GM18858 (cell line): ENCODE measurements around the gene RAPGEF2.
A peak's percentile ranks its signal among the peaks of the same experiment; 100 is the strongest.
"Not testable (repeated sequence)": the region's sequence is repeated elsewhere in the genome, so short reads cannot be mapped to it uniquely, and the experiment has no call there.

Experiments used
- ATAC-seq: cut with Tn5 transposase; IDR thresholded peaks from one replicate; pipeline ENCODE4 v1.9.1; 2021; ENCODE audit not compliant: unreplicated experiment

Gene RAPGEF2

GRCh38 chr4:159102622-159103383, at the start of gene RAPGEF2:
Gene RAPGEF2 (plus strand): TSS chr4:159103079. CDS start chr4:159104163, 1,084 bp downstream.
- peak; percentile 71 for ATAC-seq

DNA sequence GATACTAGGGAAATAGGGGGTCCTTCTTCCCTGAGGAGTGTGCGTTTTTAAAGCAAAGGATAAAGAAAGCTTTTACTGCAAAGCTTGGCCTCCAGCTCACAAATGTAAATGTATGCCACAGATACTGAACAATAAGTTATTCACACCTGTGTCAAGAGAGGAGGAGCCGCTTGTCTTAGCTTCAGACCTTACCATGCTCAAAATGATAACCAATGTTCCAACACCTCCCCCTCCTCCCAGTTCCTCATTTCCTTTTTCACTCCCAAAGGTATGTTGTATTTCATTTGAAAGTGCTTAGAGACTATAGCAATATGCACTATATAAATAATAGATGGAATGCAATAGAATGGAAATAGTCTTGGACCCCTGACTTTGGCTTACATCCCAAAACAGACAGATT, 47.0 kb upstream of the RAPGEF2 start:
- ATAC-seq, result no peak

GRCh38 chr4:159060161-159060560, 42.7 kb upstream of the RAPGEF2 start:
- ATAC-seq, result no peak

GRCh38 chr4:159062381-159062780, 40.5 kb upstream of the RAPGEF2 start:
- ATAC-seq, result no peak

DNA sequence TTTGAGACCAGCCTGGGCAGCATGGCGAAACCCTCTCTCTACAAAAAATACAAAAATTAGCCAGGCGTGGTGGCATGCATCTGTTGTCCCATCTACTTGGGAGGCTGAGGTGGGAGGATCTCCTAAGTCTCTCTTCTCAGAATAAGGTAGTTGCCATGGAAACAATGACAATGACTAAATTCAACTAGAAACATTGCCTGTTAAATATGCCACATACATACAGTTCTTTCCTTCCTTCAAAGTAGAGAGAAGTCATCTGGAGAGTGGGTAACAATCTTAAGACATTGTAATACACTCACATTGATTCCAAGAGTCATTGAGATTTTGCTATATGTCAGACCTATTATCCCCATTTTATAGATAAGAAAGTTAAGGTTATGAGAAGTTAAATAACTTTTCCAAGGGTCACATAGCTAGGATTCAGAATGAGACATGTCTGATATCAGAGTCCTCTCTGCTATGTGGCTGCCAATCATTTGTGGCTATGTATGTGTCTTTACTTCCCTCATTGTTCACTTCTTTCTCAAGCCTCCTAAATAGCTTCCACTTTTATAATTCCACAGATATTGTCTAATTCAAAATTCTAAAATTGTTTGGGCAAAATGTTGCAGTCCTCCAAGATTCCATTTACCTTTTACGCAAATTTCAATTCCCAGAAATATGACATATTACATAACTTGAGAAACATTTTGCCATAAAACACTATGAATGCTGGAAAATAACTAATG, 37.2 kb upstream of the RAPGEF2 start:
- no peak for ATAC-seq

DNA sequence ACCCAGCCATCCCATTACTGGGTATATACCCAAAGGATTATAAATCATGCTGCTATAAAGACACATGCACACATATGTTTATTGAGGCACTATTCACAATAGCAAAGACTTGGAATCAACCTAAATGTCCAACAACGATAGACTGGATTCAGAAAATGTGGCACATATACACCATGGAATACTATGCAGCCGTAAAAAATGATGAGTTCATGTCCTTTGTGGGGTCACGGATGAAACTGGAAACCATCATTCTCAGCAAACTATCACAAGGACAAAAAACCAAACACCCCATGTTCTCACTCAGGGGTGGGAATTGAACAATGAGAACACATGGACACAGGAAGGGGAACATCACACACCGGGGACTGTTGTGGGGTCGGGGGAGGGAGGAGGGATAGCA, 34.7 kb upstream of the RAPGEF2 start:
- ATAC-seq, result not testable (repeated sequence)

DNA sequence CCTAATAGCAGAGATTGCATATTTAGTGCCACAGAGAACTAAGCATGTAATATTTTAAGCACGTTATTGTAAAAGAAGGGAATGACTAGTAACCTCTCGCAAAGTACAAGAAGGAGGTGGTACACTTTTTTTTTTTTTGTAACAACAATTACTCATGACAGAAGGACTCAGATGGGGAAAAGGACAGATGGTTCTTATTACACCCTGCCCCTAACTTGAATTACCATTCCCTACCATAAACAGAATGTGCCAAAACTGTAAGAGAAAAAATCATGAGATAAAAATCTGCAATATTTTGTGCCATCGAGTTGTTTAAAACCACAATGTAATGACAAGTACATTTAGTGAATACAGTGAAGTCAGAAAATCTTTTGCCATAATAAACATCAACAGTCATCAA, 33.0 kb upstream of the RAPGEF2 start:
- ATAC-seq, result no peak

DNA sequence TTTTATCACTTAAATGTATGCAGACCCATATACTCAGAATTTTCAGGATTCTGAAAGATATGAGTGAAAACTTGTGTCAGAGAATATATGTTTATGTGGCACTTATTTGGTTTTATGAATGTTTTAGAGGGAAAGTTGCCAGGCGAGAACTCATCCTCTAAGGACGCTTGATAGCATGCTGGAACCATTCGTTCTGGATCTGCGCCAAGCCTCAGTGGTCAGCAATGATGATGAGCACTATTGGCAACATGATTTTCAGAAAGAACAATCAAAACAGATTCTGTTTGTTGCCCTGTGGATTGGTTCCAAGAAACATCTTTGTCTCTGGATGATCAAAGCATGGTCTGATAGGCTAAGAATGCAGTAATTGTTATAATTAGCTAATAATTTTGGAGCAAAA, 32.1 kb upstream of the RAPGEF2 start:
- ATAC-seq, result no peak

DNA sequence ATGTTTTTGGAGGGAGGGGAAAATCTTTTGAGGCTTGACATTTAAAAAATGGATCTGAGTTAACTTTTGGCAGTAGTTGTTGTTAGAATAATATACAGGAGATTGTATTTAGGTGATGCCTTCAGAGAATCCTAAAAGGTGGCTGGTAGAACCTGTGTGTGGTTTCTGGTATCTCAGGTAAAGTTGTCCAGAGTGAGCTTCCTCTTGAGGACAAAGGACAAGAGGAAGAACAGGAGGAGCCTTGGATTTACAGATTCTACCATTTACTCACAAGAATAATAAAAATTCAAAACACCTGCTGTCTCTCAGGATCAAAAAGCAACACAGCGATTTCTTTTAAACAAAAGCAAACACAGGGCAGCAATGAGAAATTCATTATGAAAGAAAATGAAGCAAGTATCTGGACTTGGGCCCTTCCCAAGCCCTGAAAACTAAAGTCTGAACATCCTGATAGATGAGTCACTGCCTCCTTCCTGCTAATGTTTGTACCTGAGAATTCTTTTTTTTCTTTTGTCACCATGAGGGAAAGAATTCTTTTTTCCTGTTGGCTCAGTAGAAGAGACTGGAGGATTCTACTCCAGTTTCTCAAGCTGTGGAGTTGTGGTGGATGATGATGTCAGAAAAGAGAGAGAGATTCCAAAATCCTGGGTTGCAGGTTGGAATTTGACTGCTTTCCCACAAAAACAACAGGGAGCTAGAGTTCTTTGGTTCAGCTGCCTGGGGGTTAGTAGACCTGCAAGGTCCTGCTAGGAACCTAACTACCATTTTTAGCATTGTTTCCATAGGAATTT, 31.5 kb upstream of the RAPGEF2 start:
- no peak for ATAC-seq

DNA sequence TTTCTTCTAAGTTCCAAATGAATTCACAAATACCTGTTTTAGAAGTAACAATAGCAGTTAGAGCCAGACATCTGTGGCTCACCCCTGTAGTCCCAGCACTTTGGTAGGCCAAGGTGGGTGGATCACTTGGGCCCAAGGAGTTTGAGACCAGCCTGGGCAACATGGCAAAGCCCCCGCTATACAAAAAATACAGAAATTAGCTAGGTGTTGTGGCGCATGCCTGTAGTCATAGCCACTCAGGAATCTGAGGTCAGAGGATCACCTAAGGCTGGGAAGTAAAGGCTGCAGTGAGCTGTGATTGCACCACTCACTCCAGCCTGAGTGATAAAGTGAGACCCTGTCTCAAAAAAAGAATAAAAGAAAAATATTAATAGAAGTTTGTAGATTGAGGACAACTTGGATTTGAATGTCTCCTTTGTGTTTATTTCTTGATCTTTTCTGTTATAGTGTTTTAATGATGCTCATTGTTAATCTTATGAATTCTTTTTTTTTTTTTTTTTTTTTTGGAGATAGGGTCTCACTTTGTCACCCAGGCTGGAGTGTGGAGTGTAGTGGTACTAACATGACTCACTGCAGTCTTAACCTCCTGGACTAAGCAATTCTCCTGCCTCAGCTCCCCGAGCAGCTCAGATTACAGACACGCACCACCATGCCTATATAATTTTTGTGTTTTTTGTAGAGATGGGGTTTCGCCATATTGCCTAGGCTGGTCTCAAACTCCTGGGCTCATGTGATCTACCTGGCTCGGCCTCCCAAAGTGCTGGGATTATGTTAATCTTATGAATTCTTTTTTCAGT, 30.7 kb upstream of the RAPGEF2 start:
- ATAC-seq, result no peak

- no peak for ATAC-seq
Observed at GRCh38 chr4:159075531-159075932, 27.3 kb upstream of the RAPGEF2 start.

- not testable (repeated sequence) for ATAC-seq
Observed at GRCh38 chr4:159077018-159077417, 25.9 kb upstream of the RAPGEF2 start.

DNA sequence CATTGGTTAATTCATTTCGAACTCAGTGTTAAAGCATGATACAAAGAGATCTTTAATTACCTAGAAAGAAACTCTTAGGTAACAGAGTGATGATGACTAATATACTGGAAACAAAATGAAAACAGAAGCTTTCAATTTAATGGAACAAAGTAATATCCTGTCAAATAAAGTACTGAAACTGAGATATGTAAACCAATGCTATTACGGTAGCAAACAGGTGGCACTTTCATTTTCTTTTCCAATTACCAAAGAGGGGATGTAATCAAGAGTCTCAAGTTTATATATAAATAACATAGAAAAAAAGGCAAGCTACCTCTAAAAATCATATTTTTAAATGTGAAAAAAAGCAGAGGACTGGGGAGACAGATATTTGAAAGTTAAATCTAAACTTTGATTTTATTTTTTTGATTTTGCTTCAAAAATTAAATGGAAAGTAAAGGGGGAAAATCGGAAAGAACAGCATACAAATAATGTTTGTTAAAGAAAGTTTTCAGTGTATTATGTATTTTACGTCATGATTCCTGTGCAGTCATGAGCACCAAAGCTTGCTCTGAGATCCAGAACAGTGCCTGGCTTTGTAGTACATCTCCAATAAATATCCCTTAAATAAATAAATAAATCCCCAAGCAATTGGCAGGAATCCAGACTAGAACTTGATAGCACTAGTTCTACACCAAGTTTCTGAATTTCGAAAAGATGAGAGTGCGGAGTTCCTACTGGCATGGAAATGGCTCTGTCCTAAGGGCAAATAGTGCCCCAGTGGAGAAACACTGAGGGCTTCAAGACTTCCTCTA, 25.0 kb upstream of the RAPGEF2 start:
- ATAC-seq, result peak; percentile 99

DNA sequence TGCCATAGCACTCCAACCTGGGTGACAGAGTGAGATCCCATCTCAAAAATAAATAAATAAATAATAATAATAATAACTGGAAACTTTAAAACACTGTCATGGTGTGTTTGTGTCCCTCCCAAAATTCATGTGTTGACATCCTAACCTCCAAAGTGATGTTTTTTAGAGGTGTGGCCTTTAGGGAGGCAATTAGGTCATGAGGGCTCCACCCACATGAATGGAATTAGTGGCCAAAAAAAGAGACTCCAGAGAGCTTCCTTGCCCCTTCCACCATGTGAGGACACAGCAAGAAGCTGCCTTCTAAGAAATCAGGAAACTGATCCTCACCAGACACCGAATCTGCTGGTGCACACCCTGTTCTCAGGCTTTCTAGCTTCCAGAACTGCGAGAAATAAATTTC, 23.8 kb upstream of the RAPGEF2 start:
- no peak for ATAC-seq

DNA sequence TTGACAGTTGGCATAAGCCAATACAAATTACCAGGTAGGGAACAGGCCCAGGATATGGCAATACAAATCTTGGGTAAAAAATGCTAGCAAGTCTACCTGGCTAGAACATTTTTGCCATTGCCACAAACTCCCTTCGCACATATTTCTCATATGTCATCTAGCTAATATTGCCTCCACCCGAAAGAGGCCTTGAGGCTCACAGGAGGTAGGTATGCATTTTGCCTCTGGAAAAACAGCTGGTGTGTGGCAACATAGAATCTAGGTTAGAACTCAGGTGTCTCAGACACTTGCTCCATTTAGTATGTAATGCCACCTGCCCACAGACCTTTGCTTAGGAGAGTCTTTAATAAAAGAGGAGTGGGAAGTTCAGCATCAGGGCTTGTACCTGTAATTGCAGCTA, 16.3 kb upstream of the RAPGEF2 start:
- ATAC-seq, result no peak

GRCh38 chr4:159090255-159090654, 12.6 kb upstream of the RAPGEF2 start:
- ATAC-seq, result no peak

GRCh38 chr4:159094156-159094555, 8.7 kb upstream of the RAPGEF2 start:
- ATAC-seq, result not testable (repeated sequence)

- ATAC-seq, result no peak
Observed at GRCh38 chr4:159096434-159096833, 6.4 kb upstream of the RAPGEF2 start.

DNA sequence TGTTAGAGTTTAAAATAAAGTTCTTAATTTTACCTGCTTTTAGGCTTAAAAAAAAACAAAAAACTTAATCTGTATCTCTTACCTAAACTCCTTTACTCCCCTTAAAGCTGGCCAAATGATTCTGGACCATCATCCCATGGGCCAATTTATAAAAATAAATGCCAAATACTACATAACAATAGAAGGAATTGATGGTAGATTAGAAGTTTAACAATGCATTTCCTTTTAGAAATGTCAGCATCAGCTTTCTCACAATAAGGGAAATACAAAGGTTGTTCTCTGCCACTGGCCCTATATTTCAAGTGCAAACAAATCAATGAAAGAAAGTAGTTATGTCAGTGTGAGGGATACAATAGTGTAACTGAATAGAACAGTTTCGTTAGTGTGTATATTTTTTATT, 5.7 kb upstream of the RAPGEF2 start:
- ATAC-seq, result no peak

- ATAC-seq, result no peak
Observed at GRCh38 chr4:159097785-159098184, 5.1 kb upstream of the RAPGEF2 start.
